Activated CD4-positive, alpha-beta memory T cell treated with anti-CD3 and anti-CD28 coated beads, Interleukin-2, amount 10 ng/mL, durations not matched to agents 7 days and 5 days (primary cell): Measurements from ENCODE around the gene CPS1. TPM values are rescaled to one million over a fixed set of nuclear protein-coding genes. Genes with fewer than 3 reads are reported as not detected.

Source experiments
- CTCF ChIA-PET: fragments of 350-600 bp; sonication (Branson Sonifier 250); formaldehyde crosslinking; loops from one replicate; lab custom pipeline; 2021; ENCODE audit warnings: antibody characterized with exemption, inconsistent platforms; lab: Charles Lee
- POLR2A ChIA-PET: fragments of 350-600 bp; sonication (Branson Sonifier 250); formaldehyde crosslinking; loops from one replicate; lab custom pipeline; 2021; ENCODE audit warnings: antibody characterized with exemption; lab: Charles Lee
- DNase-seq: peaks from one replicate; pipeline ENCODE4 v3.0.0-alpha.2; 2020
- H3K27ac Mint-ChIP-seq: one replicate; pipeline ENCODE4 v1.8.0; 2021; ENCODE audit warnings: mild to moderate bottlenecking, mixed read lengths
- H3K27me3 Mint-ChIP-seq: one replicate; pipeline ENCODE4 v1.8.0; 2021; ENCODE audit warnings: mixed read lengths
- H3K36me3 Mint-ChIP-seq: one replicate; pipeline ENCODE4 v1.8.0; 2021; ENCODE audit warnings: low read depth, mixed read lengths
- H3K4me1 Mint-ChIP-seq: one replicate; pipeline ENCODE4 v1.8.0; 2021; ENCODE audit warnings: mixed read lengths
- H3K4me3 Mint-ChIP-seq: one replicate; pipeline ENCODE4 v1.8.0; 2021; ENCODE audit warnings: mild to moderate bottlenecking, mixed read lengths
- H3K9me3 Mint-ChIP-seq: one replicate; pipeline ENCODE4 v1.8.0; 2021; ENCODE audit warnings: mixed read lengths
- total RNA-seq, 2 experiments: library from RNA; stranded (reverse); gene quantifications; one replicate each; pipeline ENCODE4 v1.2.3, GENCODE V29; 2021

CPS1 gene
- total RNA-seq, 2 experiments from 2014 or later, result 0.15 to 0.86 TPM

DNA sequence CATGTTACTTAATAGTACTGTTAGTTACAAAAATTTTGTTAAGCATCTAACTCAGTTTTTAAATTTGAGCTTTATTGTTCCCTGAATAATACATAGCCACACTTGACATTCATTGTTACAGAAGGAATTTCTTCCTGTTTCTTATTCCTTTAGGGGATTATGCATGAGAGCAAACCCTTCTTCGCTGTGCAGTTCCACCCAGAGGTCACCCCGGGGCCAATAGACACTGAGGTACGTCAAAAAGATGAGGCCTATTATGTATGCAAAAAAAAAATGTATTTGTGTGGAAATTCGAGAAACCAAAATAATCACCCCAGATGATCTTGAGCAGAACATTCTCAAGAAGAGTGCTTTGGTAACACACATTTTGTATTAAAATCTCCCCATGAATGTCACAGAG, 36.3 kb downstream of the CPS1 start:
- Mint-ChIP-seq H3K4me3 (no peak overlapping the region), H3K27ac (no peak overlapping the region), H3K9me3 (no peaks in the 10 kb centered on the region), H3K4me1 (no peaks in the 10 kb centered on the region), H3K36me3 (no peaks in the 10 kb centered on the region), H3K27me3 (no peaks in the 10 kb centered on the region)
- CTCF ChIA-PET, result no interaction called here
- POLR2A ChIA-PET, result no interaction called here
- no peak for DNase-seq

DNA sequence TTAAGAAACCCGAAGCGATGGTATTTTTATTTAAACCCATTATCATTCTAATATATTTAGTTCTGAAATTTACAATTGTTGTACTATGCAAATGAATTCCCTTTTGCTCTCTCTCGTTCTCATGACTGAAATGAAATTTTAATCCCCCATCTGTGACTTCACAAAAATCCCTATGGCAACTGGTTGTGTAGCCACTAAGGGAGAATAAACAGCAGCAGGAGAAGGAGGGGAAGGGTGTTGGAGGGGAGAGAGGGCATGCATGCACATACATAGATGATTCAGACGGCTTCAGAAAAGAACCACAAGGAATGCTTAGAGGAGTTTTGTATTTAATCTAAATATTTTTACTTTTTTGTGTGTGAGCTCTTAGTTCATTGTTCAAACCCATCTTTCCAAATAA, 36.8 kb downstream of the CPS1 start:
- Mint-ChIP-seq H3K36me3 (no peaks in the 10 kb centered on the region), H3K27ac (no peak overlapping the region), H3K9me3 (no peaks in the 10 kb centered on the region), H3K27me3 (no peaks in the 10 kb centered on the region), H3K4me3 (no peak overlapping the region), H3K4me1 (no peaks in the 10 kb centered on the region)
- no peak for DNase-seq
- ChIA-PET CTCF (no interaction called here), POLR2A (no interaction called here)

DNA sequence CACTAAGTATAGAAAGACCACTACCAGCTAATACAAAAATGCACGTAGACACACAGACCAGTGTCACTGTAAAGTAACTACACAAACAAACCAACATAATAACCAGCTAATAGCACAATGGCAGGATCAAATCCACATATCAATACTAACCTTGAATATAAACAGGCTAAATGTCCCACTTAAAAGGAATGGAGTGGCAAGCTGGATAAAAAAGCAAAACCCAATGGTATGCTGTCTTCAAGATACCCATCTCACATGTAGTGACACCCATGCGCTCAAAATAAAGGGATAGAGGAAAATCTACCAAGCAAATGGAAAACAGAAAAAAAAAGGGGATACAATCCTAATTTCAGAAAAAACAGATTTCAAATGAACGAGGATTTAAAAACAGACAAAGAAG, 41.8 kb downstream of the CPS1 start:
- CTCF ChIA-PET, result no interaction called here
- Mint-ChIP-seq H3K36me3 (no peaks in the 10 kb centered on the region), H3K27ac (no peak overlapping the region), H3K4me3 (no peak overlapping the region), H3K4me1 (no peaks in the 10 kb centered on the region), H3K9me3 (no peaks in the 10 kb centered on the region), H3K27me3 (no peaks in the 10 kb centered on the region)
- POLR2A ChIA-PET, result no interaction called here
- DNase-seq, result no peak

DNA sequence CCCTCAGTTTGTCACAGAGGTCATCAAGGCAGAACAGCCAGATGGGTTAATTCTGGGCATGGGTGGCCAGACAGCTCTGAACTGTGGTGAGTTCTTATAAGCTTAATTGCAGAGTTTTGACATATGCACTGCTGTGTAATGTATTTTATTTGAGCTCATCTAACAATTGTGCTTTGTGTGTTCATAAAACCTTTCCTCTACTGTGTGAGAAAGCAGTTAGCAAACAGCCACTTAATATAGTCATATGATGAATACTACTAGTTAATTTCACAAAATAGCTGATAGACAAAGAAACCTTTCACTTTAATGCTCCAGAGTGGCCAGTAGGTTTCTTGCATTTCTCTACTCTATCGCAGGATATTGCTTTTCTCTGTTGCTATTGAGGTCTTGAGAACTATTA, 43.1 kb downstream of the CPS1 start:
- ChIA-PET POLR2A (no interaction called here), CTCF (no interaction called here)
- no peaks in the 10 kb centered on the region for H3K9me3 Mint-ChIP-seq
- H3K4me3 Mint-ChIP-seq, result no peak overlapping the region
- no peaks in the 10 kb centered on the region for H3K27me3 Mint-ChIP-seq
- H3K4me1 Mint-ChIP-seq, result no peaks in the 10 kb centered on the region
- H3K36me3 Mint-ChIP-seq, result no peaks in the 10 kb centered on the region
- DNase-seq, result no peak
- H3K27ac Mint-ChIP-seq, result no peak overlapping the region

DNA sequence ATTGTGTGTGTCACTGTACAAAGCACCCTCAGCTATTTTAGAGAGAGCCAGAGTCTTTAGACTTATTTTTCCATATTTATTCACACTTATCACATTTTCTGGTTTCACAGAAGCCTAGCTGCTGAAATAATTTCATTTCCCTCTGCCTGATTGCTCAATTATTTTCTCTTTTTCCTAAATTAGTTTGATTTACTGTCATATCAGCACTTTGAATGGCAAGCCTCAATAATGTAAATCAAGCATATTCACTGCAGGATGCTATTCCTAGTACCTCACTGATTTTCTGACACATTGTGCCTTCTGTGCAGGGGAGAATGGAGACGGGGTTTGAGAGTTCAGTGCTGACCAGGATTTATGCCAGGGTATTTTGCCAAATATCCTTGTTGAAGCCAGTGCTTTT, 48.3 kb downstream of the CPS1 start:
- Mint-ChIP-seq H3K4me3 (no peak overlapping the region), H3K27ac (no peak overlapping the region), H3K4me1 (no peaks in the 10 kb centered on the region), H3K9me3 (no peaks in the 10 kb centered on the region), H3K36me3 (no peaks in the 10 kb centered on the region), H3K27me3 (no peaks in the 10 kb centered on the region)
- DNase-seq, result no peak
- POLR2A ChIA-PET, result no interaction called here
- CTCF ChIA-PET, result no interaction called here

DNA sequence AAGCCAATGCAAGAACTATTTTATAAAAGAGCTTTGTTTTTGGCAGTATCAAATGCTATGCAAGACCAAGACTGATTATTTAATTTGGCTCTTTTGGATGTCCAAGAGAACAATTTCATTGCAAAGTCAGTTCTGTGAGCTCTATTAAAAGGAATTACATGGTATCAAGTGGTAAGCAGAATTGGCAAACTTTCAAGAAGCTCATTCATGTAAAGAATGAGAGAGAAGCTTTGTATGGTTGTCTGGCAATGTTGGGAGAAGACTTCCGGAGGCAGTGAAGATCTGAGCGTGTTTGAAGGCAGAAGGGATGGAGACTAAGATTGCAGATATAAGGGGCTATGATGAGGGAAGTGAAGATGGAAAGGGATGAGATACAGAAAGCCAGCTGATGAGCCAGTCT, 49.6 kb downstream of the CPS1 start:
- no peaks in the 10 kb centered on the region for H3K4me1 Mint-ChIP-seq
- no peaks in the 10 kb centered on the region for H3K9me3 Mint-ChIP-seq
- CTCF ChIA-PET, result no interaction called here
- no peaks in the 10 kb centered on the region for H3K36me3 Mint-ChIP-seq
- DNase-seq, result no peak
- no peak overlapping the region for H3K4me3 Mint-ChIP-seq
- POLR2A ChIA-PET, result no interaction called here
- no peaks in the 10 kb centered on the region for H3K27me3 Mint-ChIP-seq
- no peak overlapping the region for H3K27ac Mint-ChIP-seq

DNA sequence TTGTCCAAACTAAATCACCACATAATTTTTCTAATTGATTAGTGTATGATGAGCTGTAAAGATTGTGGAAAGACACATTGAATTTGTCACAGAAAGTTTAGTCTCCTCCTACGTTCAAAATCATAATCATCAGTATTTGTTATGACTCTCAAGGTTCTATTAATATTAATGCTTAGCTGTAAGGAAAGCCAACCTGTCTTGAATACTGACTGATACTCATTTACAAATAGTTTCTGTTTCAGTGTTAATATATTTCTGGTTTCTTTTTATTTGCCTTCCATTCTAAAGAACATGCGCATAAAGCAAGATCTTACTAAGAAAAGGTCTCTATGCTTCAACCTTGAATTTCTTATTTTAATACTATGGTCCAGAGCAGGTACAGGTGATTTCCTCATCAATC, 55.1 kb downstream of the CPS1 start:
- no peak overlapping the region for H3K27ac Mint-ChIP-seq
- no peak overlapping the region for H3K4me3 Mint-ChIP-seq
- ChIA-PET POLR2A (no interaction called here), CTCF (no interaction called here)
- no peaks in the 10 kb centered on the region for H3K4me1 Mint-ChIP-seq
- no peak for DNase-seq
- no peaks in the 10 kb centered on the region for H3K27me3 Mint-ChIP-seq
- H3K9me3 Mint-ChIP-seq, result no peaks in the 10 kb centered on the region
- no peaks in the 10 kb centered on the region for H3K36me3 Mint-ChIP-seq

DNA sequence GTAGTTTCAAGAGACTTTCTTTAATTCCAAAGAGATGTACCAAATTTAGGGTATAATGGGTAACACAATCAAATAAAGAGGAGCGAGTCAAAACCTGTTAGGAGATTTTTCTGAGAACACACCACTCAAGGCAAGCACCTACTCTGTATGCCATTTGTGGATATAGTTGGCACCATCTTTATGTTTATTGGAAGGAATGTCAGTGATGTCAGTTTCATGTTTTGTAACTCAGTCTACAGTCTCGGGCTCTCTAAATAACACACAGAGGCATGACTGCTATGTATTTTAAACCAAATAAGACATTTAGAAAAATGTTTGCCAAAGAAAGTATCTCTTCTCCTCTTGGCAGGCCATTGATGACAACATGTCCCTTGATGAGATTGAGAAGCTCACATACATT, 59.7 kb downstream of the CPS1 start:
- POLR2A ChIA-PET, result no interaction called here
- Mint-ChIP-seq H3K4me3 (no peak overlapping the region), H3K27me3 (no peaks in the 10 kb centered on the region), H3K36me3 (no peaks in the 10 kb centered on the region), H3K9me3 (no peaks in the 10 kb centered on the region), H3K27ac (no peak overlapping the region), H3K4me1 (no peaks in the 10 kb centered on the region)
- no peak for DNase-seq
- CTCF ChIA-PET, result no interaction called here

DNA sequence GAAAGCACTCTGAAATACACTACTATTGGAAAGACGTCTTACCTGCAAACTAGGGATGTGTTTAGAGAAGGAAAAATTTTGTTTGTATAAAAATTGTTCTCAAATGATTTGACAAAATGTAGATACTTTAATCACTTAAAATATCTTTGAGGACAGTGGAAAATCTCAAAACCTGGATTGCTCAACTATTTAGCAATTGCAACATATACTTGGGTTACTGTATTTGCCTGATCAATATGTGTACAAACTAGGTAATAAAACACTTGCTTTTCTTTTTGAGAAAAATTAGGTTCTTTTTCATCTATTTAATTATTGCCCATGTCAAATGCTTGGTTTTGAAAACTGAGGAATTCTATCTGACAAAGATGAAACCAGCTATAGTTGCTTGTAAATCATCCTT, 60.9 kb downstream of the CPS1 start:
- DNase-seq, result no peak
- Mint-ChIP-seq H3K9me3 (no peaks in the 10 kb centered on the region), H3K4me3 (no peak overlapping the region), H3K36me3 (no peaks in the 10 kb centered on the region), H3K27ac (no peak overlapping the region), H3K27me3 (no peaks in the 10 kb centered on the region), H3K4me1 (no peaks in the 10 kb centered on the region)
- CTCF ChIA-PET, result no interaction called here
- POLR2A ChIA-PET, result no interaction called here

DNA sequence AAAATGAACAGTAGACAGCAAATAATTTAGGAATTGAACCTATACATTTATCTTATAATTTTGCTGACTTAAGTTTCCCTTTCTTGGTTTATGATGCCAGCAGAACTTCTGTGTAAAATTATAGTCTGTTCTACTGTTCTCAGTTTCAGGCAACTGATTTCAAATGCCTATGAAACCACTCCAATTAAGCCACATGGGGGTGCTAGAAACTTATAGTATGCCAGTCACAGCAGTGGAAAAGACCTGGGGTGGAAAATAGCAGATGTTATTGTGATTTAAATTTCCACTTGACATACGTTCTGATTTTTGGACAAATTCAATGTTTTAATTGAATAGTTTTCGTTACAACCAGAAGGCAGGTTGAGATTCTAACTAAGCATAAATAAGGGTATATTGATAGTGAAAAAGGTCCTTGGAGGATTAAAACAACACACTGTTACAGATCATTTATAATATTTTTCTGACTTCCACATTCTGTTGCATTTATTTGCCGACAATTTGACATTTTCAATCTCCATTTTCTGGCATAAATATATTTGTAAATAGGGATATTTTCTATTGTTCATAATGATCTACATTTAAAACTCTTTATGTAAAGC, 61.4 kb downstream of the CPS1 start:
- H3K36me3 Mint-ChIP-seq, result no peaks in the 10 kb centered on the region
- H3K4me3 Mint-ChIP-seq, result no peak overlapping the region
- no peaks in the 10 kb centered on the region for H3K9me3 Mint-ChIP-seq
- H3K27ac Mint-ChIP-seq, result no peak overlapping the region
- H3K4me1 Mint-ChIP-seq, result no peaks in the 10 kb centered on the region
- ChIA-PET CTCF (interaction anchor here (1.4 kb wide), 1 partner anchor 115 kb away, joined by 5 read pairs; no protein-coding TSS in a partner anchor), POLR2A (no interaction called here)
- no peaks in the 10 kb centered on the region for H3K27me3 Mint-ChIP-seq
- DNase-seq, result no peak

DNA sequence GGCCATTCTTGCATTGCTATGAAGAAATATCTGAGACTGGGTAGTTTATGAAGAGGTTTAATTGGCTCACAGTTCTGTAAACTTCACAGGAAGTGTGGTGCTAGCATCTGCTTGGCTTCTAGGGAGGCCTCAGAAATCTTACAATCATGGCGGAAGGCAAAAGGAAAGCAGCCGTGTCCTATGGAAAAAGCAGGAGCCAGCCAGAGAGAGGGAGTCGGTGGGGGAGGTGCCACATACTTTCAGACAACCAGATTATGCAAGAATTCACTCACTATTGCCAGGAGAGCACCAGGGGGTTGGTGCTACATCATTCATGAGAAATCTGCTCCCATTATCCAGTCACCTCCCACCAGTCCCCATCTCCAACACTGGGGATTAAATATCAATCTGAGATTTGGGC, 64.1 kb downstream of the CPS1 start:
- no peaks in the 10 kb centered on the region for H3K4me1 Mint-ChIP-seq
- CTCF ChIA-PET, result no interaction called here
- no peak overlapping the region for H3K27ac Mint-ChIP-seq
- DNase-seq, result no peak
- POLR2A ChIA-PET, result no interaction called here
- H3K4me3 Mint-ChIP-seq, result no peak overlapping the region
- no peaks in the 10 kb centered on the region for H3K9me3 Mint-ChIP-seq
- H3K27me3 Mint-ChIP-seq, result no peaks in the 10 kb centered on the region
- H3K36me3 Mint-ChIP-seq, result no peaks in the 10 kb centered on the region

DNA sequence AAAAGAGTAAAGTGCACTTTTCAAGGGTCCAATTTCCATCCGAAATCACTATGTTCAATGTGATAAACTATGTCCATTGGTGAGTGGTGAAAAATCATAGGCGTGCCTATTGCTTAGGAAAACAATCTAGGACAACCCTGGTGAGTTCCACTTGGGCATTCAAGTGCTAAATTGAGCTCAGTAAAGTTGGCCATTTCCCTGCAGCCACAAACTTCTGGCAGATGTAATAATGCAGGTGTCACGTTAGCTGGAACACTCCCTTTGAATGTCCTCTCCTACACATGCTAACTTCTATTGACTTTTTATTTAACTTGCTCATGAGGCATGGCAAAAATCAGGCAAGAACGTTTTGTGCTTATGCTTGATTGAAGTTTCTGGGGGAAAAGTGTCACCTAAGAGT, 67.1 kb downstream of the CPS1 start:
- no peaks in the 10 kb centered on the region for H3K9me3 Mint-ChIP-seq
- no peak for DNase-seq
- no peaks in the 10 kb centered on the region for H3K36me3 Mint-ChIP-seq
- no peaks in the 10 kb centered on the region for H3K27me3 Mint-ChIP-seq
- POLR2A ChIA-PET, result no interaction called here
- CTCF ChIA-PET, result no interaction called here
- no peaks in the 10 kb centered on the region for H3K4me1 Mint-ChIP-seq
- H3K27ac Mint-ChIP-seq, result no peak overlapping the region
- no peak overlapping the region for H3K4me3 Mint-ChIP-seq

DNA sequence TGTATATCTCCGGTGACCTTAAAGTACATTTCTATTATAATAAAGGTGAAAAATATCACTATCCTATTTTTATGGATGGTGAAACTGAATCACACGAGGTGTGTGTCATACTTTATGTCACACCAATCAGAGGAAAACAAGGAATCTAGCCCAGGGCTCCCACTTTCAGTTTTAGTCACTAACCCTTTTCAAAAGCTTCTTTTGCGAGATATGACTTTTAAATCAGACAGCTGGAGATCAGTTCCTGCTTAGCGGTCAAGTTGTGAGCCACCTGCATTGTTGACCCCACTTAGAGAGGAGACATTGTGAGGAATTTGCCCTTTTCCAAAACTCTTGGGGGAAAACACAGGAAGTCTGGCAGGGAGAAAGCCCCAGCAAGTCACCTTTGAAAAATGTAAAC, 70.5 kb downstream of the CPS1 start:
- no peaks in the 10 kb centered on the region for H3K36me3 Mint-ChIP-seq
- no peaks in the 10 kb centered on the region for H3K9me3 Mint-ChIP-seq
- no peaks in the 10 kb centered on the region for H3K27me3 Mint-ChIP-seq
- no peak overlapping the region for H3K4me3 Mint-ChIP-seq
- H3K27ac Mint-ChIP-seq, result no peak overlapping the region
- H3K4me1 Mint-ChIP-seq, result no peaks in the 10 kb centered on the region
- ChIA-PET POLR2A (no interaction called here), CTCF (no interaction called here)
- no peak for DNase-seq

DNA sequence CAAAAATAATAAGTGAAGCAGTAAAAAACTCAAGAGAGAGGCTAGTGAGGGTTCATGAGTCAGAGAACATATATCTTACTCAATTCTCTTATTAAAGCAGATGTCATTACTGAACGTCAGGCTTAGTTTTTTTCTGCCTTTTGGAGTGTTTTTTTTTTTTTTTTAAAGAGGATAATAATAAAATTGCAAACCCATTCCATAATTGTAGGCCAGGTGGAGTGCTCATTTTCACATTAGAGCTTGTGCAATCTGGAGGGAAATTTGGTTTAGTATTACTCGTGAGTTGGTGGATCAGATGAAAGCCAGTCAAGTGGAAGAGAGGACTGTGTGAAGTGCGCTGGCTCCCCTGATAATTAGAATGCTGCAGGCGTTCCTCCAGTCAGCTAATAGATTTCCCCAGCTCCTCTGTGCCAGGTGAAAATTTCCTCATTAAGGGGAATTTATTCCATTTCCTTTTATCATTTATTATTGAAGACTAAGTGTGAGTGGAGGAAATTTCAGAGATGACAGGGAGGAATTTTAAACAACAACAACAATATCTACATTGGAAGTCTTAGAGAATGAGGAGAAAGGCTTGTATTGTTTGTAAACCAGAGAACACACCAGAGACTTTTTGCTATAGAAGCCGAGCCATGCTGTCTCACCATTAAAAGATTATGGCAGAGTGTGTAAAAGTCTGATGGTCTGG, 74.6 kb downstream of the CPS1 start:
- Mint-ChIP-seq H3K4me1 (no peaks in the 10 kb centered on the region), H3K27ac (no peak overlapping the region), H3K27me3 (no peaks in the 10 kb centered on the region), H3K36me3 (no peaks in the 10 kb centered on the region), H3K4me3 (no peak overlapping the region), H3K9me3 (no peaks in the 10 kb centered on the region)
- DNase-seq, result no peak
- ChIA-PET POLR2A (no interaction called here), CTCF (no interaction called here)
